OCI-LY1 (cell line): ENCODE measurements around the gene POLR1A.

Source experiments
- EZH2 ChIP-seq: fragments of 200-600 bp; sonication (generic), shearing (Covaris generic); IDR thresholded peaks from 2 replicates; pipeline ENCODE4 v1.8.0; 2017; ENCODE audit warnings: borderline replicate concordance, mixed run types, mild to moderate bottlenecking, antibody characterized with exemption, low read length, moderate library complexity, mixed read lengths
- TF ChIP-seq, protein P1 (sequence below): fragments of 200-600 bp; sonication (generic), shearing (Covaris generic); IDR thresholded peaks from 2 replicates; pipeline ENCODE4 v1.5.1; 2017; ENCODE audit warnings: mild to moderate bottlenecking, antibody characterized with exemption, low read length, moderate library complexity, mixed read lengths

GRCh38 chr2:85971366-85971765 is 134.3 kb downstream of the POLR1A start:
- TF ChIP-seq, protein P1, sequence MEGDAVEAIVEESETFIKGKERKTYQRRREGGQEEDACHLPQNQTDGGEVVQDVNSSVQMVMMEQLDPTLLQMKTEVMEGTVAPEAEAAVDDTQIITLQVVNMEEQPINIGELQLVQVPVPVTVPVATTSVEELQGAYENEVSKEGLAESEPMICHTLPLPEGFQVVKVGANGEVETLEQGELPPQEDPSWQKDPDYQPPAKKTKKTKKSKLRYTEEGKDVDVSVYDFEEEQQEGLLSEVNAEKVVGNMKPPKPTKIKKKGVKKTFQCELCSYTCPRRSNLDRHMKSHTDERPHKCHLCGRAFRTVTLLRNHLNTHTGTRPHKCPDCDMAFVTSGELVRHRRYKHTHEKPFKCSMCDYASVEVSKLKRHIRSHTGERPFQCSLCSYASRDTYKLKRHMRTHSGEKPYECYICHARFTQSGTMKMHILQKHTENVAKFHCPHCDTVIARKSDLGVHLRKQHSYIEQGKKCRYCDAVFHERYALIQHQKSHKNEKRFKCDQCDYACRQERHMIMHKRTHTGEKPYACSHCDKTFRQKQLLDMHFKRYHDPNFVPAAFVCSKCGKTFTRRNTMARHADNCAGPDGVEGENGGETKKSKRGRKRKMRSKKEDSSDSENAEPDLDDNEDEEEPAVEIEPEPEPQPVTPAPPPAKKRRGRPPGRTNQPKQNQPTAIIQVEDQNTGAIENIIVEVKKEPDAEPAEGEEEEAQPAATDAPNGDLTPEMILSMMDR: no peak
- TF ChIP-seq EZH2: no peak
